Measurements from ENCODE around the gene SEC16A. TPM values are rescaled to one million over a fixed set of nuclear protein-coding genes. Genes with fewer than 3 reads are reported as not detected.

SEC16A gene
- total and polyA plus RNA-seq, 4 donors = 11.1 to 61.0 (median 58.1) TPM

DNA sequence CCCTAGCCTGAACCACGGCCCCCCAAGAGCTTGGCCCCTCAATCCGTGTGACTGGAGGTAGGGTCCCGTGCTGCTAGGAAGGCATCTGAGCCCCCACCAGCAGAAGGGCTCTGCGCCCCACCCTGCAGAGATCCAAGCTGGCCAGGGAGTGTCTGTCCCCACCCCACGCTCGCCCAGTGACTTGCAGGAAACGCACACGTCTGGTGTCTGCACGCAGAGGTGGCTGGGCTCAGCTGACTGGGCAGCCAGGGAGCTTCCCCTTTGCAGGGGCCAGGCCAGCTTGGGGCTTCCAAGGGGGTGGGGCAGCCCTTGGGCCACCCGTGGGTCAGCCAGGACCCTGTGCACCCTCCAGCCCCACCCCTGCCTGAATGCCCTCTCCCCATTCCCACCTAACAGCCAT is 38.7 kb upstream of the SEC16A start:
- WGBS, 2 donors = 82 to 83% methylated on average over 10 of the region's 10 CpGs
- DNase-seq (peak in 1 of 2 donors; percentile 90), ATAC-seq (ENCODE audit: low FRiP score) (no peak)
- Histone ChIP-seq H3K4me3 (ENCODE audit: low read length in 2 of 2) (no peak overlapping the region), H3K36me3 (ENCODE audit: control insufficient read depth in 1 of 2, insufficient read depth in 2 of 2, low read length in 1 of 2) (peaks cover 0 to 7% of the 10 kb centered on the region in 2 donors), H3K9me3 (ENCODE audit: control insufficient read depth, low read length) (no peaks in the 10 kb centered on the region), H3K27me3 (ENCODE audit: control insufficient read depth in 1 of 2, insufficient read depth in 2 of 2, low read length in 1 of 2) (no peaks in the 10 kb centered on the region), H3K27ac (ENCODE audit: low read depth in 1 of 2, low read length in 2 of 2) (no peak overlapping the region), H3K4me1 (ENCODE audit: control insufficient read depth in 1 of 2, insufficient read depth in 2 of 2, low read length in 2 of 2) (no peaks in the 10 kb centered on the region)
- intact Hi-C loops (cut with DNase I) = no loop called here

GRCh38 chr9:136520053-136520540 is 37.3 kb upstream of the SEC16A start:
- Histone ChIP-seq H3K4me1 (ENCODE audit: control insufficient read depth in 1 of 2, insufficient read depth in 2 of 2, low read length in 2 of 2) (no peaks in the 10 kb centered on the region), H3K9me3 (ENCODE audit: control insufficient read depth, low read length) (no peaks in the 10 kb centered on the region), H3K4me3 (ENCODE audit: low read length in 2 of 2) (no peak overlapping the region), H3K27ac (ENCODE audit: low read depth in 1 of 2, low read length in 2 of 2) (no peak overlapping the region), H3K36me3 (ENCODE audit: control insufficient read depth in 1 of 2, insufficient read depth in 2 of 2, low read length in 1 of 2) (peaks cover 0 to 7% of the 10 kb centered on the region in 2 donors), H3K27me3 (ENCODE audit: control insufficient read depth in 1 of 2, insufficient read depth in 2 of 2, low read length in 1 of 2) (no peaks in the 10 kb centered on the region)
- ATAC-seq (ENCODE audit: low FRiP score) (no peak), DNase-seq (no peak)
- intact Hi-C loops (cut with DNase I) = no loop called here
- 89 to 92% methylated on average over 20 of the region's 20 CpGs for whole genome bisulfite sequencing, 2 donors

- intact Hi-C loops (cut with DNase I) = no loop called here
- Histone ChIP-seq H3K4me3 (ENCODE audit: low read length in 2 of 2) (no peak overlapping the region), H3K27me3 (ENCODE audit: control insufficient read depth in 1 of 2, insufficient read depth in 2 of 2, low read length in 1 of 2) (no peaks in the 10 kb centered on the region), H3K27ac (ENCODE audit: low read depth in 1 of 2, low read length in 2 of 2) (no peak overlapping the region), H3K36me3 (ENCODE audit: control insufficient read depth in 1 of 2, insufficient read depth in 2 of 2, low read length in 1 of 2) (peaks cover 0 to 7% of the 10 kb centered on the region in 2 donors), H3K9me3 (ENCODE audit: control insufficient read depth, low read length) (no peaks in the 10 kb centered on the region), H3K4me1 (ENCODE audit: control insufficient read depth in 1 of 2, insufficient read depth in 2 of 2, low read length in 2 of 2) (no peaks in the 10 kb centered on the region)
- no peak for DNase-seq
- no peak for ATAC-seq (ENCODE audit: low FRiP score)
- WGBS, 2 donors = 92% methylated on average over 32 of the region's 32 CpGs
These were observed 36.6 kb upstream of the SEC16A start for GRCh38 chr9:136519263-136520052.

DNA sequence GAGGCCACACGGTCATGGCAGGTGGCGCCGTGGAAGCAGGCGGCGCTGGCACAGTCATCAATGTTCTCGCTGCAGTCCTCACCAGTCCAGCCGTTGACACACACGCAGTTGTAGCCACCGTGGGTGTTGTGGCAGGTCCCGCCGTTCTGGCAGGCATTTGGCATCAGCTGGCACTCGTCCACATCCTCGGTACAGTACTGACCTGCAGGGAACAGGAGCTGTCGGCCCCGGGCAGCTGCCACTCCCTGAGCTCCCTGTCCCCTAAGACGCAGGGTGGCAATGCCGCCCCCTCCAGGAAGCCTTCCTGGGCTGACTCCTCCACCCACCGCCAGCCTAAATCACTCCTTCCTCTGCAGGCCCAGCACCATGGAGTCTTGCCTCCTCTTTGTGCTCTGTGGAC is 35.8 kb upstream of the SEC16A start:
- DNase-seq (no peak), ATAC-seq (ENCODE audit: low FRiP score) (no peak)
- WGBS, 2 donors = 78 to 79% methylated on average over 18 of the region's 18 CpGs
- intact Hi-C loops (cut with DNase I) = no loop called here
- Histone ChIP-seq H3K27ac (ENCODE audit: low read depth in 1 of 2, low read length in 2 of 2) (no peak overlapping the region), H3K27me3 (ENCODE audit: control insufficient read depth in 1 of 2, insufficient read depth in 2 of 2, low read length in 1 of 2) (no peaks in the 10 kb centered on the region), H3K4me1 (ENCODE audit: control insufficient read depth in 1 of 2, insufficient read depth in 2 of 2, low read length in 2 of 2) (no peaks in the 10 kb centered on the region), H3K4me3 (ENCODE audit: low read length in 2 of 2) (no peak overlapping the region), H3K36me3 (ENCODE audit: control insufficient read depth in 1 of 2, insufficient read depth in 2 of 2, low read length in 1 of 2) (peaks cover 0 to 7% of the 10 kb centered on the region in 2 donors), H3K9me3 (ENCODE audit: control insufficient read depth, low read length) (no peaks in the 10 kb centered on the region)

GRCh38 chr9:136517950-136518349 is 35.1 kb upstream of the SEC16A start:
- ATAC-seq (ENCODE audit: low FRiP score) (no peak), DNase-seq (no peak)
- no peaks in the 10 kb centered on the region for H3K9me3 ChIP-seq (ENCODE audit: control insufficient read depth, low read length)
- H3K27me3 ChIP-seq (ENCODE audit: control insufficient read depth in 1 of 2, insufficient read depth in 2 of 2, low read length in 1 of 2) = no peaks in the 10 kb centered on the region
- intact Hi-C loops (cut with DNase I) = no loop called here
- peaks cover 0 to 7% of the 10 kb centered on the region in 2 donors for H3K36me3 ChIP-seq (ENCODE audit: control insufficient read depth in 1 of 2, insufficient read depth in 2 of 2, low read length in 1 of 2)
- H3K27ac ChIP-seq (ENCODE audit: low read depth in 1 of 2, low read length in 2 of 2) = no peak overlapping the region
- no peaks in the 10 kb centered on the region for H3K4me1 ChIP-seq (ENCODE audit: control insufficient read depth in 1 of 2, insufficient read depth in 2 of 2, low read length in 2 of 2)
- no peak overlapping the region for H3K4me3 ChIP-seq (ENCODE audit: low read length in 2 of 2)
- 86 to 87% methylated on average over 17 of the region's 17 CpGs for WGBS, 2 donors

DNA sequence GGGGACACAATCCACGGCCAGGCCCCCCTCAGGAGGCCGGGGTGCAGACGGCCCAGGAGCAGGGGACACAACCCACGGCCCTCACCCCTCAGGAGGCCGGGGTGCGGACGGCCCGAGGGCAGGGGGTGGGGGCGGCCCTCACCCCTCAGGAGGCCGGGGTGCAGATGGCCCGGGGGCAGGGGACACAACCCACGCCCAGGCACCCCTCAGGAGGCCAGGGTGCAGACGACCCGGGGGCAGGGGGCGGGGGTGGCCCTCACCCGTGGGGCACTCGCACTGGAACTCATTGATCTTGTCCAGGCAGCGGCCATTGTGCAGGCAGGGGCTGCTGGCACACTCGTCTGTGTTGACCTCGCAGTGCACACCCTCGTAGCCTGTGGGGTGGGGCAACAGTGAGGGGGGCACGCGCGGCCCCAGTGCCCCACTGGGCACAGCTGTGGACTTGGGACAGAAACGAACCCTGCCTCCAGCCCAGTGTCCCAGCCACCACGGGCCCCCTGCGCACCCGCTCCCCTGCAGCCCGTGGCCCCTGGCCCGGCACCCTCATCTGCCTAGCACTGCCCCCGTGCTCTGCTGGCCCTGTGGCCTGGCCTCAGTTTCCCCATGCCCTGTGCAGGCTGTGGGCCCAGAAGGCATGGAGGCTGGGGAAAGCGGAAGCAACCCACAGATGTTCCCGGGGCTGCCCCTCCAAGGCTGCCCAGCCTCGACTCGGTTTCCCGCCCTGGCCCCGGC is 34.3 kb upstream of the SEC16A start:
- Histone ChIP-seq H3K27ac (ENCODE audit: low read depth in 1 of 2, low read length in 2 of 2) (no peak overlapping the region), H3K4me3 (ENCODE audit: low read length in 2 of 2) (no peak overlapping the region), H3K27me3 (ENCODE audit: control insufficient read depth in 1 of 2, insufficient read depth in 2 of 2, low read length in 1 of 2) (no peaks in the 10 kb centered on the region), H3K36me3 (ENCODE audit: control insufficient read depth in 1 of 2, insufficient read depth in 2 of 2, low read length in 1 of 2) (peaks cover 0 to 7% of the 10 kb centered on the region in 2 donors), H3K9me3 (ENCODE audit: control insufficient read depth, low read length) (no peaks in the 10 kb centered on the region), H3K4me1 (ENCODE audit: control insufficient read depth in 1 of 2, insufficient read depth in 2 of 2, low read length in 2 of 2) (no peaks in the 10 kb centered on the region)
- DNase-seq (no peak), ATAC-seq (ENCODE audit: low FRiP score) (no peak)
- intact Hi-C loops (cut with DNase I) = no loop called here
- WGBS, 2 donors = 88% methylated on average over 33 to 37 of the region's 37 CpGs

DNA sequence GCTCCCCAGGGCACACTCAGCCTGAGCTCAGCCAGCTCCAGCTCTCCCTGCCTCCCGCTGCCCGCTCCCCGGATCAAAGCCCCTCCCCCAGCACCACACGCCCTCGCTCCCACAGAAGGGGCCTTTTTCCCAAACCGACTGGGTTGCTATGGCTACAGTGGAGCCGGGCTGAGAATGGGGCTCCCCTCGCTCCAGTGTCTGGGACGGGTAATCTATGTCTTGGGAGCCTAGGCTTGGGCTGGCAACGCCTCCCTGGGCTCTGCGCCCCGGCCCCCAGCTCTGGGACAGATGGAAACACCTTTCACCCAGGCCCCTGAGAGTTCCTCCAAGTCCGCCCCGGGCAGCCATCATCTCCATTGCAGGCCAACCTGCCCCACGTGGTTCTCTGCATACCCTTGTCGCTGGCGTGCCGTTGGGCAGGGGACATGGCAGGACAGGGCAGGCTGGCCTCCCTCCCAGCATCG is 33.4 kb upstream of the SEC16A start:
- no peak for DNase-seq
- H3K27me3 ChIP-seq (ENCODE audit: control insufficient read depth in 1 of 2, insufficient read depth in 2 of 2, low read length in 1 of 2) = no peaks in the 10 kb centered on the region
- no peak for ATAC-seq (ENCODE audit: low FRiP score)
- H3K4me1 ChIP-seq (ENCODE audit: control insufficient read depth in 1 of 2, insufficient read depth in 2 of 2, low read length in 2 of 2) = no peaks in the 10 kb centered on the region
- intact Hi-C loops (cut with DNase I) = no loop called here
- no peak overlapping the region for H3K27ac ChIP-seq (ENCODE audit: low read depth in 1 of 2, low read length in 2 of 2)
- H3K36me3 ChIP-seq (ENCODE audit: control insufficient read depth in 1 of 2, insufficient read depth in 2 of 2, low read length in 1 of 2) = peaks cover 0 to 7% of the 10 kb centered on the region in 2 donors
- WGBS, 2 donors = 66 to 72% methylated on average over 19 of the region's 19 CpGs
- H3K9me3 ChIP-seq (ENCODE audit: control insufficient read depth, low read length) = no peaks in the 10 kb centered on the region
- H3K4me3 ChIP-seq (ENCODE audit: low read length in 2 of 2) = no peak overlapping the region

DNA sequence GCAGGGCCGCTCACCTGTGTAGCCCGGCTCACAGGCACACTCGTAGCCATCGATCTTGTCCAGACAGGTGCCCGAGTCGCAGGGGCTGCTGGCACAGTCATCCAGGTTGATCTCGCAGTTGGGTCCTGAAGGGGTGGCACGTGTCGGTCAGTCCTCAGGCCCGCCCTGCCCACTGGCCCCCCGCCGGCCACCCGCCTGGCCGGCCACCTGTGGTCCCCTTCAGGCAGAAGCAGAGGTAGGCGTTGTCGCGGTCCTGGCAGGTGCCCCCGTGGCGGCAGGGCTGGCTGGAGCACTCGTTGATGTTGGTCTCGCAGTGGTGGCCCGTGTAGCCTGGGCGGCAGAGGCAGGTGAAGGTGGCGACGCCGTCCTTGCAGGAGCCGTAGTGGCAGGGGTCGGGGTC is 32.4 kb upstream of the SEC16A start:
- H3K4me3 ChIP-seq (ENCODE audit: low read length in 2 of 2) = no peak overlapping the region
- no peak for ATAC-seq (ENCODE audit: low FRiP score)
- no peaks in the 10 kb centered on the region for H3K4me1 ChIP-seq (ENCODE audit: control insufficient read depth in 1 of 2, insufficient read depth in 2 of 2, low read length in 2 of 2)
- 93 to 94% methylated on average over 28 of the region's 28 CpGs for WGBS, 2 donors
- intact Hi-C loops (cut with DNase I) = no loop called here
- DNase-seq = no peak
- no peaks in the 10 kb centered on the region for H3K27me3 ChIP-seq (ENCODE audit: control insufficient read depth in 1 of 2, insufficient read depth in 2 of 2, low read length in 1 of 2)
- H3K27ac ChIP-seq (ENCODE audit: low read depth in 1 of 2, low read length in 2 of 2) = no peak overlapping the region
- peaks cover 0 to 7% of the 10 kb centered on the region in 2 donors for H3K36me3 ChIP-seq (ENCODE audit: control insufficient read depth in 1 of 2, insufficient read depth in 2 of 2, low read length in 1 of 2)
- H3K9me3 ChIP-seq (ENCODE audit: control insufficient read depth, low read length) = no peaks in the 10 kb centered on the region
